ENCODE data around the gene DMTF1.

- TF ChIP-seq CTCF (IDR thresholded peaks at IDR 0.05) (no peak), POLR2A (IDR thresholded peaks at IDR 0.05) (no peak), EP300 (IDR thresholded peaks at IDR 0.05) (no peak)
Observed at GRCh38 chr7:87116315-87116714, 35.9 kb upstream of the DMTF1 start.
